HG03060 (cell line): ENCODE results near the gene CTSD.

ENCODE experiments used
- ATAC-seq: cut with Tn5 transposase; IDR thresholded peaks from one replicate; pipeline ENCODE4 v1.9.1; 2021; ENCODE audit warnings: low read depth, moderate number of reproducible peaks; ENCODE audit not compliant: unreplicated experiment

The CTSD gene

DNA sequence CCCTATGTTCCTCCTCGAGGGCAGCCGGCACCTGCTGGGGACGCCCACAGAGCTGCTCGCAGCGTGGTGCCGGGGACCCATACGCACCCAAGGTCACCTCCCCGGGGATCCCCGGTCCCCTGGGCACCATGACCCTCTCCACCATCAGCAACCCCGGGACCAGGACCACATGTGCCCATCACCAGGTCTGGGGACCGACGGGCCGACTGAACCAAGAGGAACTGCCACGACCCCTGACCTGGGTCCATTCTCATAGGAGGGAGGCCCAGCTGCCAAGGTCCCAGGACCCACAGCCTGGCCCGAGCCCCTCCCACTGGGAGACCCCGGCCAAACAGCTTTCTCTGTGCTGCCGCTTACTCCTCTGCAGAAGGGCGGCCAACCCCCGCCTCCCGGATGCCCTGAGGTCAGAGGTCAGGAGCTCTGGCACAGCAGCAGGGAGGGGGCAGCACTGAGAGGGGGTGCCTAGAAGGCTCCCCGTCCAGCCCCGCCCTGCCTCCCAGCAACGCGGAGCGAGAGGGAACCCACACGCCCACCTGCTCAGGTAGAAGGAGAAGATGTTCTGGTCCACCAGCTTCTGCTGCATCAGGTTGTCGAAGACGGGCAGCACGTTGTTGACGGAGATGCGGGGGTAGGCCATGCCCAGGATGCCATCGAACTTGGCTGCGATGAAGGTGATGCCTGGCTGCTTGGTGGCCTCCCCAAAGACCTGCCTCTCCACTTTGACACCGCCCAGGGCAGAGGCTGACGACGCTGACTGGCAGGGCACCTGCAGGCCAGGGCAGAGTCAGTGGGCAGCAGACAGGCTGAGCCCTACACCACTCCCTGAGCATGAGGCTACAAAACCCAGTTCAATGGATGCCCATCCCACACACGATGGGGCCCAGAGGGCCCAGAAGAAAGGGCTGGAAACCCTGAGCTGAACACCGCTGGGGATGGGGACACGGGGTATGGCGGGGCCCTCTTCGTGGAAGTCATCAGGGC, 6.6 kb downstream of the CTSD start:
- no peak for ATAC-seq

DNA sequence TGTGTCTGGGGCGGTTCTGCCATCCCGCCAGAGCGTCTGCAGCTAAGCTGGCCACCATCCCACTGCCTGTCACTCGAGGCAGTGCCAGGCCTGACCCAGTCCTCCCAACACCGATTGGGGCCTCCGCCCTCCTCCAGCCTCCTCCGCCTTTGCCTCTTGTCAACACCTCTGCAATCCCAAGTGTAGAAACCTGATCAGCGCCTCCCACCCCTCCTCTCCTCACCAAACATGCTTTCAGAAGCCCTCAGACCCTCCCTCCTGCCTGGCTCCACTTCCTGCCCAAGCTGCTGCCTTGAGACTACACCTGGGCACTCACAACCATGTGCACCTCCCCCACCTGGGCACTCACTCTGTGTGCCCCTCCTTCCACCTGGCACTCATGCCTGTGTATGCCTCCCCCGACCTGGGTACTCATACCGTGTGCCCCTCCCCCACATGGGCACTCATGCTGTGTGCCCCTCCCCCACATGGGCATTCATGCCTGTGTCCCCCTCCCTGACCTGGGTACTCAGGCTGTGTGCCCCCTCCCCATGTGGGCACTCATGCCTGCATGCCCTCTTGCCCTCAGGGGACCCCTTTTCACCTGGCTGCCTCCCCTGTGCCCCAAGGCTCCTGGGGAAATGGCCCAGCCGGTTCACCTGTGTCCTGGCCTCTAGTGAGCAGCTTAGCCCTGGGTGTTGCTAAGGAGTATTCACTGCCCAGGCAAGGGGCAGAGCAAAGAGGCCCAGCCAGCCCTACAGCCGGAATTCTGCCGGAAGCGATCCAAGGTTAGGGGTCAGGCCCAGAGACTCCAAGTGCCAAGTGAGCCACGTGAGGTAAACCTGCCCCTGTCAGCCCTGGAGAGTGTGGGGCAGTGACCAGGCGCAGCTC, 7.8 kb downstream of the CTSD start:
- no peak for ATAC-seq

DNA sequence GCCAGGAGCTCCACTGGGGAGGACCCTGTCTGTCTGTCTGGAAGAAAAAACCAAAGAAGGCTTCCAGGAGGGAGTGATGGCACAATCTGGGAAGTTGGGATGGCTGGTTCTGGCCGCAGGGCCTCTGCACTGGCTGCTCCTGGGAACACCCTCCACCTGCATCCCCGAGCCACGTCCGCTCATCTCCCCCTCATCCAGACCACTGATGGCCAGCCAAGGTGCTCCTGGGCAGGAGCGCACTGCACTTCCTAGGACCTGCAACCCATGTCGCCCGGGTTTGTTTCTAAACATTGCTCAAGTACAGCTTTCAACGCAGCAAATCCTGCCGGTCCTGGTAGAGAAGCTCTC, 8.4 kb downstream of the CTSD start:
- ATAC-seq, result no peak

DNA sequence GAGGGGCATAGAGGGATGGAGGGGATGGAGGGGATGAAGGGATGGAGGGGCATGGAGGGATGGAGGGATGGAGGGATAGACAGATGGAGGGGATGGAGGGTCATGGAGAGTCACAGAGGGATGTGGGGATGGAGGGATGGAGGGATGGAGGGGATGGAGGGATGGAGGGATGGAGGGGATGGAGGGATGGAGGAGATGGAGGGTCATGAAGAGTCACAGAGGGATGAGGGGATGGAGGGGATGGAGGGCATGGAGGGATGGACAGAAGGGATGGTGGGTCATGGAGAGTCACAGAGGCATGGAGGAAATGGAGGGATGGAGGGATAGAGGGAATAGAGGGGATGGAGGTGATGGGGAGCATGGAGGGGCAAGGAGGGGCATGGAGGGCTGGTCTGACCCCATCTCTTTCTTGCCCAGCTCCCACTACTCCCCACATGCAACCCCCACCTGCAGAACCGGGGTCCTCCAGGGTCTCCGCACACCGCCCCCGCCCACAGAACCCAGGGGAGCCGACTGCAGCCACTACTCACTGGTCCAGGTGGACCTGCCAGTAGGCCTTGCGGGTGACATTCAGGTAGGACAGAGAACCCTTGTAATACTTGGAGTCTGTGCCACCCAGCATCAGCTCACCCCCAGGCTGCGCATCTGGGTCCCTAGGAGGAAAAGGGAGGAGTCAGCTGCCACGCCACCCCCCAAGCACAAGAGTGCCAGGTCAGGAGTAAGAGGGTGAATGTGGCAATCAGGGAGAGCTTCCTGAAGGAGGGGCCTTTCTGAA, 9.2 kb downstream of the CTSD start:
- no peak for ATAC-seq

DNA sequence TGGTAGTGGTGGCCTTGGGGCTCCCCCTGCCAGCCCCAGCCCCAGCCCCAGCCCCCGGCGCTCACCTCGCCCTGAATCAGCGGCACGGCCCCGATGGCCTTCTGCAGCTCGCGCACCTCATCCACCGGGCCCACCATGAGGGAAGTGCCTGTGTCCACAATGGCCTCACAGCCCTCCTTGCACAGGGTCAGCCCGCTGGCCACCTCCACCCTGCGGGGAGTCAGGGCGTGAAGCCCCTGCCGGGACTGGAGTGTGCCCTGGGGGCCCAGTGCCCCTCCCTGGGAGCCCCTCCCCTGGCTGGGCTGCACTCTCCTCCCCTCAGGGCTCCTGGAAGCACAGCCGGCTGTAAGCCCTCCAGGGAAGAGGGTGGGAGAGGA, 9.8 kb downstream of the CTSD start:
- ATAC-seq, result no peak

DNA sequence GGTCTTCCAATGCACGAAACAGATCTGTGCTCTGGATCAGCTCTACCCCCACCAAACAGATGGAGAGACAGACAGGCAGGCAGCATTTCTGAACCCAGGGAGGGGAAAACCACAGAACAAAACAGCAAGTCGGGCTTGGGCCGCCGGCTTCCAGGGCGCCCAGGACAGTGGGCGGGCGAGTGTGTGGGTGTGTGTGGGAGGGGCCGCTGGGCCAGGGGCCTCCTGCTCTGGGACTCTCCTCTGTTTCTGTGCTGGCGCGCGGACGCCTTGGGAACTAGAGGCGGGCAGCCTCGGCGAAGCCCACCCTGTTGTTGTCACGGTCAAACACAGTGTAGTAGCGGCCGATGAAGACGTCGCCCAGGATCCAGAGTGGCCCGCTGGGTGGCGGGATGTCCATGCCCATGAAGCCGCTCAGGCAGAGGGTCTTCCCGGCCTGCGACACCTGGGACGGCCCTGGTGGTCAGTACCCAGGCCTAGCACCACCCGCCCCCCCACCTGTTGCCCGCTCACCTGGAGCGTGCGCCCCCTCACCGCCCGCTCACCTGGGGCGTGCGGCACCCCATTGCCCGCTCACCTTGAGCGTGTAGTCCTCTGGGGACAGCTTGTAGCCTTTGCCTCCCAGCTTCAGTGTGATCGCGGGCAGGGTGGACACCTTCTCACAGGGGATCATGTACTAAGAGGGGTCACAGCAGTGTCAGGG, 10.3 kb downstream of the CTSD start:
- no peak for ATAC-seq

DNA sequence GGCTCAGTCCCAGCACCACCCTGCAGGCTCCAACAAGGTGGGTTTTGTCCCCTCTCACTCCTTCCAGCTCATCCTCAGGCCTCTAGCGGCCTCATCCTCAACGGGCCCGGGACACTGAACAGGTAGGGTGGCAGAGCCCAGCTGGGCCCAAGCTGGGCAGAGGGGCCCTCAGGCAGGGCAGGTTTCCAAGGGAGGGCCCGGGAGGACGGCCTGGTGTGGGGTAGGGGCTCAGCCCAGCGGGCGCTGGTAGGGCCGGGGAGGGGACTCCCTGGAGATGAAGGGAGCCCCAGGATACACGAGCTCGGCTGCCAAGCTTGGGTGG, 10.9 kb downstream of the CTSD start:
- ATAC-seq, result no peak

DNA sequence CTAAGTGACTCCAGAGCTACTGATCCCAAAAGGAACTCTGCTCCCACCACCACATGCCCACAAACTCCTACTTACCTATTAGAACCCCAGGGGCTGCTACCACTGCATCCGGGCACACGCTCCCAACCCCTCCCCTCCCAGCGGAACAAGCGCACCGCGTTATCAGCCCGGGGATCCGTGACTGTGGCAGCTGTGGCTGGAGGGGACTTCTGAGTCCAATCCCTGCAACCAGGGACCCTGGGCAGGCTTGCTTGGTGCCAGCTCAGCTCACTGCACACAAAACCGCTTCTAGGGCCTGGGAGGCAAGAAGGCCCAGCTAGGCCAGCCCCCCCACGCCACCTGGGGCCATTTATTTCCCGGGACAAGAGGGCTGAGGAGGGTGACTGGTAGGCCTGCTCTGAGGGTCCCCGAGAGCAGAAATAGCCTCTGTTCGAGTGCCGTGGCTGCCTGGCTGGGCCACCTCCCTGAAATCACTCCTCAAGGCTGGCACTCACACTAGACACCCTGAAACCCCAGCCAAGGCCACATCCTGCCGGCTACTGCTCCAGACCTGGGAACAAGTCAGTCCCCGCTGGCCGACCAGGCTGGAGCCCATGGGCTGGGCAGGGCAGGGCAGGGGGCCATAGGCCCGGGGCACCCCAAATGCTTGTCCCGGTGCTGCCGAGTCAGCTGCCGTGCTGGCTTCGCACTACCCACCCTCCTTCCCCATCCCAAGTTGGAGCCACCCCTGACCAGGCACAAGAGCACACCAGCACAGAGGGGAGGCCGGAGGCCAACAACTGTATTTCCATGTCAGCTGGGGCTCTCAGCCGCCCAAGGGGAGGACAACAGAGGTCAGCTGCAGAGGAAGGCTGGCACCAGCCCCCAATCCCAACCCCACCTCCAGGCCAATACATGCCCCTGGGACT, 11.5 kb downstream of the CTSD start:
- ATAC-seq, result no peak

DNA sequence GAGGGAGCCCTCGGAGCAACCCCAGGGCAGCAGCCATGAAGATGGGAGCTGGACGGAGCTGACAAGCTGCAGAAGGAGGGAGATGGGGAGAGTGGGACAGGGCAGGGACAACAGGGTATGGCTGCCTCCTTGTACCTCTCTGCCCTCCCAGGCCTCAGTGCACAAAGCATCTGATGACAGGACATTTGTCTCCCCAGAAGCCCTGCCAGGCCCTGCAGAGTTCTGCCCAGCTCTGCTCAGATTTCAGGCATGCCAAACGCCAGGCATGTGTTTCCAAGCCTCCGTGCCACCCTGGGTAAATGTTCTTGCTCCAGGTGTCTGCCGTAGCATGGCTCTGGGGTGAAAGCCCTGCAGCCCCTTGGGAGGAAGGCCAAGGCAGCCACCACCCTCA, 12.2 kb downstream of the CTSD start:
- no peak for ATAC-seq

DNA sequence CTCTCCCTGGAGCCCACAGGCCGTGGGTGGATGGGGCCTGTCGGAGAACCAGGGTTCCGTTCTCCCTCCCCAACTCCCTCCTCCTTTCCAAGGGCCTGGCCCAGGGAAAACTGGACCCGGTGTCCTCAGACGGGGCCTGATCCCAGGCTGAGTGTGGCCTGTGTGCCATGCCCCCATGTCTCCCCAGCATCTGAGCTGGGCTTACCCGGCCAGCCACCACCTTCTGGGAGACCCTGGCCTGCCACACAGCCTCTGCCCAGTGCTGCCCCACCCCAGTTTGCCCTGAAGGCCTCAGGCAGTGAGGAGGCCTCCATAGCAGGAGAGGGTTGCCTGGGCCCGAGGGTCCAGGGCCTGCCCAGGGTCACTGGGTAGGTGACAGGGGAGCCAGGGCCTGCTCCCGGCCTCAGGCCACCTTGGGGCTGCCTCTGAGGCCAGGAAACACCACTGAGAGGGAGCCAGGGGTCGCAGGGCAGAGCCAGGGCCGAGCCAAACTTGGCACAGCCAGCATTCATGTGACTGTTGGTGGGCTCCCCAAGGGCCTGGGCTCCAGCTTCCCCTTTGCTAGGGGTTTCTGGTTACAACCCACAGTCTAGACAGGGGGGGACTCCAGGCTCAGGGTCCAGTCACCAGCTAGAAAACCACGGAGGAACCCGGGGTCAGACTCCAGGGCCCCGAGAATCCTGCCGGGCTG, 12.7 kb downstream of the CTSD start:
- ATAC-seq, result no peak

DNA sequence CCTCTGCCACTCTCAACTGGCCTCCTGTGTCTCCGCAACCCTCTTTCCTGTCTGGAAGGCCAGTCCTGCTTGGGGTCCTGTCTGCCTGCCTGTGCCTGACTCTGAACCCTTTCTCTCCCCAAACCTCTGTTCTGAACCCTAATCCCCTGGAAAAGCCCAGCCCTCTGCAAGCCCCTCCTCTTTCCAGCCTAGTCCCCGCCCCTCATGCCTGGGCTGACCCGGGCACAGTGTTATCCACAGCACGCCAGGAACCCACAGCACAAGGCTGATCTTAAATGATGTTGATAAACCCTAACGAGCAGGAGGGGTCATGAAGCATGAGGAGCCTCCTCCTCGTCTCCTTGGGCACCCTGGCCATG, 13.3 kb downstream of the CTSD start, which contains the start of gene IFITM10:
IFITM10 (minus strand) TSS at position 115 of the 359 bp plus-strand sequence. CDS start 153 bp downstream, outside the sequence.
- no peak for ATAC-seq

DNA sequence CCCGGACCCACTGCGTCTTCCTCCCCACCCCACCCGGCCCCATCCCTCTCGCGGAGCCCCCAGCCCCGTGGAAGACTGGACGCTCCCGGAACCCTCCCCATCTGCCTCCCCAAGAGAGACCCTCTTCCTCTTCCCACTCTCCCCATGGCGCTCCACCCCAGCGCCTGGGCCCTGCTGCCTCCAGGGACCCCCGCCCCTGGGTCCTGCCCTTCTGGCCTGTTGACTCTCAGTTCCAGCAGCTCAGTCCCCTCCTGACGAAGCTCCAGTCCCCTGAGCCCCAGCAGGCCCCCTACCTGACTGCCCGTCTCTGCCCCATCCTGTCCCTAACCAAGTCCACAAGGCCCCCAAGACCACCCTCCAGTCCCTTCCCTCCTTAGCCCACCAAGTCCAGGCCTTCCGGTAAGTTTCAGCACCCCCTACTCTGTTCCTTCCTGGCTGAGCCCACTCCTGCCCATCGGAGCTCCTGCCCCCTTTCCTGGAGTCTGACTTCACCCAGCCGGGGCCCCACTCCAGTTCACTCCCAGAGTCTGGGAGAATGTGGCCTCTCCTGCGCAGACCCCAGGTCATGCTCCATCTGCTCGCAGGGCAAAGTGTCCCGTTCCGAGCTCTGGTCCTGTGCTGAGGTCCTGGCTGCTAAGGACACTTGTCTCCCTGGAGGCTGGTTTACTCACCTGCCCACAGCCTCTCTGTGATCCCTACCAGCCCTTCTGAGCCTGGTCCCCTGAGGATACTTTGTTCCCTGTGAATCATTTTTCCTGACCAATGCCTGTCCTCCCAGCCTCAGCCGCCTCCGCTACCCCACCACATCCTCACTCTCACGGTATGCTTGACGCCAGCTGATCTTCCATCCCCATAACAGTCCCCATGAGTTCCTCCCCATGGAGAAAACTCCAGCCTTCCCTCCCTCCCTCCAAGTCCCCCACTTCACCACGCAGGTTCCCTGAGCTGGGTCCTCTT, 14.1 kb downstream of the CTSD start:
- no peak for ATAC-seq

DNA sequence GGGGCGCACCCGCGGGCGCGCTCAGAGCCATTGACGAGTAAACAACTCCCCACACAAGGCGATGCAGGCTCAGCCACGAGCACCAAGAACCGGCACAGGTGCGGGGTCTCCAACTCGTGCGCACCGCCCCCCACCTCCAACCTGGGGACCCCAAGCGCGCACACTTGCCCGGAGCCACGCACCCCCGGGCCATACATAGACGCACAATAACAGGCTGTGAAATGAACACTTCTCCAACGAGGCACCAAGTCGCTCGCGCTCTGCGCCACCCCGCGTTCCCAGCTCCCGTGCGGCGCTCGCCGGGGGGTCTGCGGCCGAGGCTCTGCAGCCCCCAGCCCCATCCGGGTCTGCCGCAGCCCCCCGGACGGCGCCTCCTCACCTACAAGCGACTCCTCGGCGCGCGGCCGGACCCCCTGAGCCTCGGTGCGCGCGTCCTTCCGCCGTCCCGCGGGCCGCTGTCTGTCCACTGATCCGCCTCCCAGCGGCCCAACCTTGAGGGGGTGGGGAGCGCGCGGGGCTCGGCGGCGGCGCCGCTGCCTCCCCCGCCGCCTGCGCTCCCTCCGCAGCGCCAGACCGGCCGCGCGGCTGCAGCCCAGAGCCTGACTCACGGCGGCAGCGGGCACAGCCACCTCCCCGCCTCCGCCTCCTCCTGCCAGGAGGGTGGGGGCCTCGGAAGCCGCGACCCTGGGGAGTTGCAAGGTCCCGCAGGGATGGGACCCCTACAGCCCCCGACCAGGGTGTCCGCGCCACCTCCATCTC, 14.9 kb downstream of the CTSD start:
- no peak for ATAC-seq

DNA sequence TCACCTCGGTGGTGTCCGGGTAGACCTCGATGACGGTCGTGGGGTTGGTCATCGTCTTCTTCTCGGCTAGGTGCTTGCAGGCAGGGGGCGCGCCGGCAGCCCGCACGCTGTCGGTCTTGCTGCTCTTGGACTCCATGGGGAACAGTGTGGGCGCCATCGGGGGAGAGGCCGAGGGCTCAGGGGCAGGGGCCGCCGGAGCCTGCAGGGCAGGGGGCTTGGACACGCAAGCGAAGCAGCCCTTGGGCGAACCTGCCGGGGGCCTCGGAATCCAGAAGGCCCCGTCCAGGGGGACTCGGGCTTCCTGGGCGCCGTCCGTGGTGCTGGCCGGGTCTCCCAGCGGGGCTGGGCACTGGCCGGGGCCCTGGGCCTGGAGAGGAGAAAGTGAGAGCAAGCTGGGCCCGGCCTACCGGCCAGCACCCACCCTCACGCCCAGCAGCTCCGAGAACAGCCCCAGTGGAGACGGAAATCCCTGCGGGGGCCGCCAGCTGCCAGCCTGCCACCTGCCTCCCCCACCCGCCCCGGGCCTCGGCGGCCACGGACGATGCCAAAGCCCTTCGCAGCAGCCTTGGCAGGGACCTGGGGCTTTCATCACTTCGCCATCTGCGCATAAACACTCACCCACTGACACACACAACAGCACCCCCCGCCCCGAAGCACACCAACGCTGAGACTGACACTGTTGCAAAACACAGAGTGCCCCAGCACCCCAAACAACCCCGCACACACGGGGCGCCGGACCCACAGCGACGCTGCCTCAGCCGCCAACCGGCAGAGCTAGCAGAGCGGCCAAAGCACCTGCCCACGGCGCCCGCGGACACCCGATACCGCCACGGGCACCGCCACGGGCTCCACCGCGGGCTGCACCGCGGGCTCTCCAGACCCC, 15.7 kb downstream of the CTSD start:
- no peak for ATAC-seq

DNA sequence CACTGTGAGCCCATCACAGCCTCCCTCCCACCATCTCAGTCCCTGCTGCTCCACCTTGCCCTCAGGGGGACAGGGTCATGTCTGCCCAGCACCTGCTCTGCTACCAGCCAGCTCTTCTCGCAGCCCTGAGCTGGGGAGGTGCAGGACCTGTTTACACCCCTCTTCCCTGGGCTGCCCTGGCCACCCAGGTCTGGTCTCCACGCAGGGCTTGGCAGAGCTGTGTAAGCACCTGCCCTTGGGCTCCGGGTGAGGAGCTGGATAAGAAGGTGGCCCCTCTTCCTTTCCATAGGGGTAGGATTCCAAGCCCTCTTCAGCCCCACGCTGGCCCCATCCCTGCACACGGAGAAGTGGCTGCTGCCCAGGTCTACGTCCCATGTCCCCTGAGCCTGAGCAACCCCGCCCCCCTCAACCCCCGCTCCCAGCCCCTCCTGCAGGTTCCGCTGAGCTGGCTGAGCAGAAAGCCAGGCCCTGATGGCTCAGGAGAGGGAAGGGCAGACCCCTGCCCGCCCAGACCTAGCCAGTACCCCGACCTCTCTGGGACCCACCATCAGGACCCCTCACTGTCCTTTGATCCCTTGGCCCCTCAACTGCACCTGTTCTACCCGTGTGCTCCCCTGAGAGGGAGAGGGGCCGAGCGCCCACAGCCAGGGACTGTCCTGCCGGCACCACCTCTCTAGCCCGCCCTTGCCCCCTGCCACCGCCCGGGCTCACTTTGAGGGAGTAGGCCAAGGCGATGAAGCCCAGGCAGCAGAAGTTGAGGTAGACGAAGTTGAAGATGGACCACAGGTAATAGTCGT, 16.6 kb downstream of the CTSD start:
- no peak for ATAC-seq
